NCI-H748 (cell line): ENCODE data around the gene FNDC3A.

Source experiments
- DNase-seq: peaks from one replicate; lab custom pipeline; 2025; ENCODE audit not compliant: unreplicated experiment; lab: John Stamatoyannopoulos, UW

Gene FNDC3A

GRCh38 chr13:49247643-49248621 lies 272.2 kb downstream of the FNDC3A start, which contains the start of gene CDADC1:
Gene CDADC1, plus strand, starts transcription at chr13:49247925. Its CDS starts 113 bp downstream, at chr13:49248038.
- peak; percentile 96 for DNase-seq

GRCh38 chr13:49248622-49249002 lies 272.9 kb downstream of the FNDC3A start:
- no peak for DNase-seq

GRCh38 chr13:49251326-49251725 lies 275.6 kb downstream of the FNDC3A start:
- no peak for DNase-seq

- DNase-seq, result no peak
Observed at GRCh38 chr13:49253310-49253709, 277.6 kb downstream of the FNDC3A start.

GRCh38 chr13:49254007-49254406 lies 278.3 kb downstream of the FNDC3A start:
- no peak for DNase-seq

- DNase-seq, result no peak
Observed at GRCh38 chr13:49256841-49257240, 281.1 kb downstream of the FNDC3A start.

GRCh38 chr13:49258089-49258796 lies 282.5 kb downstream of the FNDC3A start:
- no peak for DNase-seq
